GM21367 (cell line): ENCODE measurements around the gene HS3ST5.

ENCODE experiments used
- ATAC-seq: cut with Tn5 transposase; IDR thresholded peaks from one replicate; pipeline ENCODE4 v1.9.1; 2021; ENCODE audit not compliant: unreplicated experiment

HS3ST5 gene

GRCh38 chr6:114342826-114343781, at the start of gene HS3ST5:
HS3ST5 (minus strand) TSS chr6:114343023; CDS start chr6:114062845, 280,178 bp downstream.
- no peak for ATAC-seq

- ATAC-seq = no peak
These were observed 47.4 kb upstream of the HS3ST5 start for GRCh38 chr6:114390176-114390575.

- ATAC-seq = no peak
These were observed 46.3 kb upstream of the HS3ST5 start for GRCh38 chr6:114389111-114389510.

GRCh38 chr6:114382406-114382805, 39.6 kb upstream of the HS3ST5 start:
- ATAC-seq = no peak

- ATAC-seq = no peak
These were observed 35.1 kb upstream of the HS3ST5 start for GRCh38 chr6:114377881-114378280.

- ATAC-seq = no peak
These were observed 33.9 kb upstream of the HS3ST5 start for GRCh38 chr6:114376611-114377175.

- no peak for ATAC-seq
These were observed 32.8 kb upstream of the HS3ST5 start for GRCh38 chr6:114375541-114376192.

GRCh38 chr6:114367315-114367961, 24.6 kb upstream of the HS3ST5 start:
- ATAC-seq = no peak

- no peak for ATAC-seq
These were observed 24.1 kb upstream of the HS3ST5 start for GRCh38 chr6:114366899-114367298.

- ATAC-seq = no peak
These were observed 21.5 kb upstream of the HS3ST5 start for GRCh38 chr6:114364301-114364700.

GRCh38 chr6:114362957-114363356, 20.1 kb upstream of the HS3ST5 start:
- ATAC-seq = no peak

- ATAC-seq = no peak
These were observed 19.6 kb upstream of the HS3ST5 start for GRCh38 chr6:114362396-114362795.

GRCh38 chr6:114361036-114361435, 18.2 kb upstream of the HS3ST5 start:
- ATAC-seq = no peak

- no peak for ATAC-seq
These were observed 12.5 kb upstream of the HS3ST5 start for GRCh38 chr6:114355300-114355699.

- ATAC-seq = no peak
These were observed 11.7 kb upstream of the HS3ST5 start for GRCh38 chr6:114354482-114354881.

- no peak for ATAC-seq
These were observed 3.6 kb upstream of the HS3ST5 start for GRCh38 chr6:114346451-114346850.

- ATAC-seq = no peak
These were observed 2.1 kb upstream of the HS3ST5 start for GRCh38 chr6:114344971-114345275.

GRCh38 chr6:114344246-114344970, 1.6 kb upstream of the HS3ST5 start:
- no peak for ATAC-seq

GRCh38 chr6:114343782-114344144, 940 bp upstream of the HS3ST5 start:
- ATAC-seq = no peak

GRCh38 chr6:114342086-114342825, 567 bp downstream of the HS3ST5 start:
- ATAC-seq = no peak
